G401 (cell line): ENCODE data around the gene MAPK10. TPM values are rescaled to one million over a fixed set of nuclear protein-coding genes. Genes with fewer than 3 reads are reported as not detected.
A peak's percentile ranks its signal among the peaks of the same experiment; 100 is the strongest.

Source experiments
- DNase-seq: peaks from one replicate; pipeline ENCODE4 v3.0.0-alpha.2; 2015; ENCODE audit warnings: low spot score
- in situ Hi-C: cut with HindIII; loops from 2 replicates; pipeline ENCODE4 v1.10.0; 2016; ENCODE audit warnings: low sequenced_read_pairs, mixed read lengths
- total RNA-seq: library from RNA; depleted of rRNA; stranded (reverse); fragments of >200 nt; shearing (Covaris generic); gene quantifications from 2 replicates; pipeline ENCODE4 v1.2.3, GENCODE V29; 2014; rRNA removed

The MAPK10 gene
- 0.78 TPM in 1 of 2 replicates, not detected in the other for total RNA-seq

GRCh38 chr4:86359944-86360478 lies at the start of gene MAPK10:
MAPK10 (minus strand) TSS chr4:86360053.
- DNase-seq, result peak; percentile 99
- in situ Hi-C loops, result no loop called here

GRCh38 chr4:86403575-86403974 lies 43.7 kb upstream of the MAPK10 start:
- in situ Hi-C loops, result no loop called here

DNA sequence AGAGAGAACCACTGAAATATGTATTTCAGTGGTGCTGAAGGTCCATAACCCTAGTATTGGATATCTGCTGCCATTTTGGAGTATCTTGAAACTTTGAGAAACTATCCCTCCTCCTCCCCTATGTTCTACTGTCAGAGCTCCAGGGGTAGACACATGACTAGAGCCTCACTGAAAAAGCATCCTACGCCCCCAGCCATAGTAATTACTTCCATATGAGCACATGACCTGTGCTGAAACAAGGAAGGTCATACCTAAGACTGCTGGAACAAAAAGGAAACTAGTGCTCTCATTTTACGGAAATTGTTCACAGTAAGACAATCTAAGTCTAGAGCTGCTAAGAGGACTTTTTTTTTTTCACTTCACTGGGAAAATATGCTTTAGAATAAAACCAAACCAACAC lies 42.0 kb upstream of the MAPK10 start:
- in situ Hi-C loops, result no loop called here
- no peak for DNase-seq

More at GRCh38 chr4:86403575-86403974, 43.7 kb upstream of the MAPK10 start:
- DNase-seq, result no peak

DNA sequence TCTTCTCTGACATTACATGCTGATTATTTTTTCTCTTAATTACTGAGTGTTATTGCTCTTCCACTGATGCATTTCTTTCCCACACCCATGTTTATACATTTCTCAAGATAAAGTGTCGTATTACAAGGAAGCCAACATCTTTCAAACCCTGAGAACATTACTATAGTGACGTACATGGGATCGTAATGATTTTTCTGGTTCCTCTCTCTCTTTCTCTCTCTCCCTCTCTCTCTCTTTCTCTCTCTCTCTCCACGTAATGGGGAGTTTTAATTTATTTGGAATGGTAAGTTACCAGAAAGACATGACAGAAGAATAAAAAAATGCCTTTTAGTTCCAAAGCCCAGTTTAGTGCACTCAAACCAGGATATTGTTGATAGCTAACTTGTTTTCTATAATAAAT lies 40.4 kb upstream of the MAPK10 start:
- no peak for DNase-seq
- in situ Hi-C loops, result no loop called here

DNA sequence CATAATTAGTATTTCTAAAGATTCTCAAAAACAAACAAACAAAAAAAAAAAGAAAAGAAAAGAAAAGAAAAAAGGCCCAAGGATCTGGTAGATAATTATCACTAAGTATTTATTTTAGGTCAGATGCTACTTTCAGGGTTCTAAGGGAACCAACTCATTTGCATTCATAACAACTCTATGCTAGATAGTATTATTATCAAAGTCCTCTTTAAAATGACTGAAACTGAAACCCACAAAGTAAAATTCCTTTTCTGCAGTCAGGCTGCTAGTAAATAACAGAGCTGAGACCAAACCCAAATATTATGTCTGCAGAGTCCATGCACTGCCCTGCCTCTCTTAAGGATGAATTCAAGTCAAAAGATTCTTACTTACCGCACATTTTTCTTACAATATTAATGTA lies 38.3 kb upstream of the MAPK10 start:
- DNase-seq, result no peak
- in situ Hi-C loops, result no loop called here

GRCh38 chr4:86393749-86394148 lies 33.9 kb upstream of the MAPK10 start:
- DNase-seq, result no peak
- in situ Hi-C loops, result no loop called here

DNA sequence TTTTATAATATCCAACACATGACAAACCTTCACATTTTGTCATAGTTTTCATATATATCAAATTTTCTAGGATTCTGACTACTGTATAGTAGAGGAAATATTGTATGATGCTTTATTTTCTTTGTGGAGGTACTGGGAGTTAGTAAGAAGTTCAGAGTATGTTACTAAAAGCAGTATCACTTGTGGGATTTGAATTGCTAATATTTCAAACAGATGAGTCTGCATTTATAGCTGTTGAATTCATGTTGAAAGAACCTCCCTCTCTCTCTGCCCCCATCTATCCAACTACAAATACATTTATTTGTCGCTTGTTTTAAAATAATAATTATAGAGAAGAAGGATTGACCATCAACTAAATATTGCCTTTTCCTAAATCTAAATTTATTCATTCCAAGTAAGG lies 29.8 kb upstream of the MAPK10 start:
- in situ Hi-C loops, result no loop called here
- DNase-seq, result no peak

- in situ Hi-C loops, result no loop called here
- DNase-seq, result no peak
Observed at GRCh38 chr4:86388252-86388651, 28.4 kb upstream of the MAPK10 start.

GRCh38 chr4:86386817-86387415 lies 27.1 kb upstream of the MAPK10 start:
- DNase-seq, result no peak
- in situ Hi-C loops, result no loop called here

DNA sequence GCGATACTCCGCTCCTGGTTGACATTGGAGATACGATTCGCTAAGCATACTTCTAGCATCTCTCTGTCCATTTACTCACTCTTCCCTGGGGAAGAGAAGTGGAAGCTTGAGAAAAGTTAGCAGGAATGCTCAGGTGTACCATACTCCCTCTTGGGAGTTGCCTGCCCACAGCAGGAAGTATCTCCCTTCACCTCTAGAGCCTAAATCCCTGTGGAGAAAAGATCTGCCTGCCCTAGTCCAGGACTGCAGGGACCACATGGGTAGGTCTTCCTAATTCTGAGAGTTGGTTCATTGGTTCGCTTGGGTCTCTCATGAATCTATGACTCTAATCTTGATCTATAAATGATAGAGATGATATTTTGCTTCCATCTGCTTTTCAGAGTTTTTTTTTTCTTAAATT lies 26.3 kb upstream of the MAPK10 start:
- no peak for DNase-seq
- in situ Hi-C loops, result no loop called here

DNA sequence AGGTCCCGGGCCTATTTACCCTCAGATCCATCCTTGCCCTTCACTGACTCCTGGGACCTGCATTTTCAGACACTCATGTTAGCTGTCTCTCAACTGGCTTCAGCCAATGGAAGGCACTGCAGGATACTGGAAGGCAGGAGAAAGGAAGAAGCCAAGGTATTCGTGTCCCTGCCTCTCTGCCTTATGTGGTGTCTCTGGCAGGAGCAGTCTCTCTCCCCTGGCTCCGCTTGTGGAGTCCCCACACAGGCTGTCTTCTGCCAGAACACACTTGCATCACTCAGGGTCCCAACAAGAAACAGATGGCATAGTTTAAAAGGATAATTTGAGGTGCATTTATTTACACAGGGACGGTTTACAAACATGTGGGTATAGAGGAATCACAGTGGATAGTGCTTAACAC lies 21.6 kb upstream of the MAPK10 start:
- in situ Hi-C loops, result no loop called here
- DNase-seq, result no peak

GRCh38 chr4:86380181-86380724 lies 20.4 kb upstream of the MAPK10 start:
- DNase-seq, result no peak
- in situ Hi-C loops, result no loop called here

DNA sequence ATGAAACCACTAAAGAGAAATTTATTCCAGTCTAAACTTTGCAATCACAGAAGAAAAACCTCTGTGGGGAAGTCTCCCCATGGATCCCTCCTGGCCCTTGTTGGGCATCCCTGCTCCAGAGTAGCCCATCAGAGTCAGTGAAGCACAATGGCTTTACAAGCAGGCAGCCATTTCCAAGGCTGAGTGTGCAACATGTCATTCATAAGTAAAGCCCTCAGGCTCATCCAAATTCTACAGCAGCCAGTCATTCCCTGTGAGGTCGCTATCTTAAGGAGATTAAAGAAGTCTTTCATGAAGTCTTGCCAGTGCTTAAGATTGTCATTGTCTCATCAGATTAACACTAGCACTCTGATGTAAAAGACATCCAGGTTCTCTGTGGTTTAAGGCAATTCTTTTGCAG lies 17.0 kb upstream of the MAPK10 start:
- DNase-seq, result no peak
- in situ Hi-C loops, result no loop called here

GRCh38 chr4:86368433-86368832 lies 8.6 kb upstream of the MAPK10 start:
- DNase-seq, result no peak
- in situ Hi-C loops, result no loop called here

GRCh38 chr4:86367577-86367976 lies 7.7 kb upstream of the MAPK10 start:
- no peak for DNase-seq
- in situ Hi-C loops, result no loop called here

DNA sequence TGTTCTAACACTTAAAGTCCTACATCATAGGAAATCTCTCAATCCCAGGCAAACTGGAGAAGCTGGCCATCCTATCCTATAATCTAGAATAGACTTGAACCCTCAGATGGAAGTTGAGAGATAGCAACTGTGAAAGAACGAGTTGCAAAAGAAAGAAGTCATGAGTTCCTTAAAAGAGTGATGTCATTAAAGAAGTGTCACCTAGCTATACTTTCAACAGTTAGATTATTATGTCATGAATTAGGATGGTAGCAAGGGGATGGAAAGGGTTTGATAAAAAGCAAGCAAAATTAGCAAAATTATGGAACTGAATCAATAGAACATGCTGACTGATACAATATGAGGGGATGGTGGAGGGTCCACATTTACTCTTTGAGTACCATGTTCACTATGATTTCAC lies 7.1 kb upstream of the MAPK10 start:
- DNase-seq, result no peak
- in situ Hi-C loops, result no loop called here

GRCh38 chr4:86362510-86362909 lies 2.7 kb upstream of the MAPK10 start:
- no peak for DNase-seq
- in situ Hi-C loops, result no loop called here

- DNase-seq, result peak; percentile 76
Observed at GRCh38 chr4:86358257-86358656, 1.6 kb downstream of the MAPK10 start.

GRCh38 chr4:86357608-86358007 lies 2.2 kb downstream of the MAPK10 start:
- DNase-seq, result peak; percentile 75
- in situ Hi-C loops, result no loop called here

More at GRCh38 chr4:86358257-86358656, 1.6 kb downstream of the MAPK10 start:
- in situ Hi-C loops, result no loop called here

- in situ Hi-C loops, result no loop called here
- peak; percentile 78 for DNase-seq
Observed at GRCh38 chr4:86356425-86357210, 3.2 kb downstream of the MAPK10 start.
